GM10266 (cell line): ENCODE measurements around the gene SMPD3.

ENCODE experiments used
- DNase-seq: peaks from one replicate; pipeline ENCODE4 v3.0.0; 2012; ENCODE audit errors: extremely low spot score
- CTCF ChIP-seq: IDR thresholded peaks from 2 replicates; pipeline ENCODE4 v1.5.1; 2012; ENCODE audit warnings: mild to moderate bottlenecking, low read depth; ENCODE audit not compliant: control insufficient read depth, insufficient read depth; ENCODE audit errors: missing control alignments

Gene SMPD3

GRCh38 chr16:68373528-68374245, 74.6 kb downstream of the SMPD3 start:
- TF ChIP-seq CTCF, result no peak
- no peak for DNase-seq

- no peak for DNase-seq
- no peak for TF ChIP-seq CTCF
These were observed 75.5 kb downstream of the SMPD3 start for GRCh38 chr16:68372806-68373205.

GRCh38 chr16:68372381-68372720, 76.0 kb downstream of the SMPD3 start:
- DNase-seq, result no peak
- TF ChIP-seq CTCF, result no peak

GRCh38 chr16:68371706-68372380, 76.5 kb downstream of the SMPD3 start:
- no peak for DNase-seq
- TF ChIP-seq CTCF, result no peak

- TF ChIP-seq CTCF, result no peak
- no peak for DNase-seq
These were observed 77.0 kb downstream of the SMPD3 start for GRCh38 chr16:68371276-68371651.

- DNase-seq, result no peak
- TF ChIP-seq CTCF, result no peak
These were observed 77.6 kb downstream of the SMPD3 start for GRCh38 chr16:68370581-68371275.
